ENCODE measurements around the gene PKN2. TPM values are rescaled to one million over a fixed set of nuclear protein-coding genes. Genes with fewer than 3 reads are reported as not detected.

The PKN2 gene
- total RNA-seq, 4 donors from 2014 or later = 30.9 to 47.8 (median 38.4) TPM

GRCh38 chr1:88777604-88778149 lies 93.6 kb downstream of the PKN2 start:
- Histone ChIP-seq H3K9me3 (no peaks in the 10 kb centered on the region), H3K4me1 (no peaks in the 10 kb centered on the region), H3K27ac (no peak overlapping the region), H3K4me3 (no peak overlapping the region), H3K36me3 (peaks cover 0 to 68% of the 10 kb centered on the region in 2 donors), H3K27me3 (no peaks in the 10 kb centered on the region)
- ATAC-seq = no peak
- TF ChIP-seq POLR2AphosphoS5 (IDR thresholded peaks at IDR 0.05) = no peak
- 82 to 83% methylated on average over 1 to 3 of the region's 3 CpGs for WGBS, 2 donors (ENCODE audit: low coverage in 1 of 2)

DNA sequence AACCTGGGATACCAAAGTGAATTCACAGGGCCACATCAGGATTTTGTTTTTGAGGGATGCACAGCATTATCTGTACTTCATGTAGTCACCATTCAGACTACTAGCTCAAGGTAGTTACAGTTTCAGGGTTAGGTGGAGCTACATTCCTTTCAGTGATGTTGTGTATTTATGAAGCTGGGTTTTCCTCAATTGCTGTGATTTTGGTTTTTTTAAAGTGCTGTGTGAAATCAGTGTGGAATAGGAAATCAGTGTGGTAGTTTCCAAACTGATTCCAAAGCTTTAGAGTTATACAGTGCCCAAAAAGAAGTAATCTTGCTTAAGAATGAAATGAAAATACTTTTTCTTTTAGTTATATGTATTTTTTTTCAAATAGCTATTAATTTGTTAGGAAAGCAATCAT lies 95.8 kb downstream of the PKN2 start:
- peaks cover 0 to 60% of the 10 kb centered on the region in 2 donors for H3K36me3 ChIP-seq
- no peaks in the 10 kb centered on the region for H3K27me3 ChIP-seq
- H3K4me3 ChIP-seq = no peak overlapping the region
- H3K27ac ChIP-seq = no peak overlapping the region
- ATAC-seq = no peak
- TF ChIP-seq EP300 (IDR thresholded peaks at IDR 0.05) (no peak), CTCF (IDR thresholded peaks at IDR 0.05) (no peak), POLR2AphosphoS5 (IDR thresholded peaks at IDR 0.05) (no peak), POLR2A (IDR thresholded peaks at IDR 0.05) (no peak)
- H3K9me3 ChIP-seq = no peaks in the 10 kb centered on the region
- no peaks in the 10 kb centered on the region for H3K4me1 ChIP-seq

DNA sequence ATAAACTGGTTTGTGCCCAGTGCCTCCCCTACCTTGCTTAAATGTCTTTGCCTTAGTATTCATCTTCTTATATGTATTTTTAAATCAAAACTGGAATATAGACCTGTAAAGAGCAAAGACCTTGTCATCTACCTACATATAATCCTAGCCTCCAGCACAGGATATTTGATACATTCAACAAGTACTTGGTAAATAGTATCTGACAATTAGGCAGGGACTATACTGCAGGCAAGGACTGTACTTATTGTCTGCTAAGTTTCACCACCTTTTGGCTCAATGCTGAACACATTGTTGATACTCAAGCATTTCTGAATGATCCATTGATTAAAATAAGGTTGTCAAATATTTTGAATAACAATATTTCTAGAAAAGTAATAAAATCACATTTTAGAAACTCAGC lies 96.4 kb downstream of the PKN2 start:
- H3K9me3 ChIP-seq = no peaks in the 10 kb centered on the region
- no peak overlapping the region for H3K4me3 ChIP-seq
- no peak for ATAC-seq
- no peak overlapping the region for H3K27ac ChIP-seq
- TF ChIP-seq POLR2A (IDR thresholded peaks at IDR 0.05) = no peak
- no peak for TF ChIP-seq CTCF (IDR thresholded peaks at IDR 0.05)
- TF ChIP-seq EP300 (IDR thresholded peaks at IDR 0.05) = no peak
- no peak for TF ChIP-seq POLR2AphosphoS5 (IDR thresholded peaks at IDR 0.05)
- H3K36me3 ChIP-seq = peaks cover 0 to 60% of the 10 kb centered on the region in 2 donors
- no peaks in the 10 kb centered on the region for H3K4me1 ChIP-seq
- H3K27me3 ChIP-seq = no peaks in the 10 kb centered on the region

DNA sequence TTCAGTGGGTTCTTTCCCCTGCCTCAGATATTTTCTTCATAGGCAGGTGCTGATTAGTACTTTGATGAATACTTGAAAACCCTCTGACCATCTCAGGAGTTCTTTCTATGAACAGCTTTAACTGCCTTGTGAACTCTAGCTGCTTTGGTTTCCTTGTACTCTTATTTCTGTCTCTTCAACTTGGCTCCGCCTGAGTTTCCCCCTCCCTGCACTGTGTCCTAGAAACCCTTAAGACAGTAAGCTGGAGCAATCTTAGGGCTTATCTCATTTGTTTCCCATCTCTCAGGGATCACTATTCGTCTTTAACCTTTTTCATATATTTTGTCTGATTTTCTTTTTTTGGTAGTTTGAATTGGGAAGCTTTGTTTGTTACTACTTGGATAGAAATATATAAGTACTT lies 99.1 kb downstream of the PKN2 start:
- Histone ChIP-seq H3K27ac (no peak overlapping the region), H3K27me3 (no peaks in the 10 kb centered on the region), H3K36me3 (peaks cover 0 to 64% of the 10 kb centered on the region in 2 donors), H3K4me3 (no peak overlapping the region), H3K9me3 (no peaks in the 10 kb centered on the region), H3K4me1 (no peaks in the 10 kb centered on the region)
- ATAC-seq = no peak
- TF ChIP-seq POLR2AphosphoS5 (IDR thresholded peaks at IDR 0.05) = no peak
- no peak for TF ChIP-seq EP300 (IDR thresholded peaks at IDR 0.05)
- TF ChIP-seq CTCF (IDR thresholded peaks at IDR 0.05) = no peak
- no peak for TF ChIP-seq POLR2A (IDR thresholded peaks at IDR 0.05)
- WGBS, 2 donors (ENCODE audit: low coverage in 1 of 2) = 95 to 100% methylated on average over 1 to 2 of the region's 2 CpGs

DNA sequence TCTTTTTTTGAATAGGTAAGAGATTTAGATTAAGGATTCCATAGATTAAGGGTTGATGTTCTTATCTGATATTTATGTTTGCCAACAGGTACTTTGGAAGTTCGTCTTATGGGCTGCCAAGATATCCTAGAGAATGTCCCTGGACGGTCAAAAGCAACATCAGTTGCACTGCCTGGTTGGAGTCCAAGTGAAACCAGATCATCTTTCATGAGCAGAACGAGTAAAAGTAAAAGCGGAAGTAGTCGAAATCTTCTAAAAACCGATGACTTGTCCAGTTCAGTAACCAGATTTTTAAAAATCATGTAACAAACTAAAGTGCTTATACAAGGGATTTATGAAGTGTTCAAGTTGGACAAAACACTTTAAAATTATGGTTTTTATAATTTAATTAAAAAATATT lies 100.5 kb downstream of the PKN2 start:
- TF ChIP-seq CTCF (IDR thresholded peaks at IDR 0.05) (no peak), POLR2AphosphoS5 (IDR thresholded peaks at IDR 0.05) (no peak), POLR2A (IDR thresholded peaks at IDR 0.05) (no peak), EP300 (IDR thresholded peaks at IDR 0.05) (no peak)
- H3K36me3 ChIP-seq = peaks cover 0 to 68% of the 10 kb centered on the region in 2 donors

More for the DNA sequence above, 100.5 kb downstream of the PKN2 start:
- Histone ChIP-seq H3K9me3 (no peaks in the 10 kb centered on the region), H3K27me3 (no peaks in the 10 kb centered on the region), H3K27ac (no peak overlapping the region), H3K4me3 (no peak overlapping the region), H3K4me1 (no peaks in the 10 kb centered on the region)
- ATAC-seq = no peak
- 90 to 94% methylated on average over 6 of the region's 6 CpGs for WGBS, 2 donors (ENCODE audit: low coverage in 1 of 2)

Measured in gastroesophageal sphincter (tissue), 4 donors.